Activated naive CD8-positive, alpha-beta T cell treated with anti-CD3 and anti-CD28 coated beads, Interleukin-2, amount 50 U/mL, for 16 hours (primary cell): ENCODE results near the gene HIC1.

ENCODE experiments used
- DNase-seq: peaks from one replicate; pipeline ENCODE4 v3.0.0-alpha.2; 2020; ENCODE audit warnings: low read depth, low spot score

HIC1 gene

DNA sequence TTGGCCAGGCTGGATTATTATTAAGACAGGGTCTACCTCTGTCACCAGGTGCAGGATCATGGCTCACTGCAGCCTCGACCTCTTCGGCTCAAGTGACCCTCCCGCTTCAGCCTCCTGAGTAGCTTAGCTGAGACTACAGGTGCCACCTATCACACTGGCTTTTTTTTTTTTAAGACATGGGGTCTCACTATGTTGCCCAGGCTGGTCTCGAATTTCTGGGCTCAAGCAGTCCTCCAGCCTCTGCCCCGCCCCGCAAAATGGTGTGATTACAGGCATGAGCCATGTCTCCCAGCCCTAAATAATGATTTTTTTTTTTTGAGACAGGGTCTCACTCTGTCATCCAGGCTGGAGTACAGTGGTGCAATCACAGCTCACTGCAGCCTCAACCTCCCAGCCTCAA, 7.3 kb upstream of the HIC1 start:
- DNase-seq, result no peak

DNA sequence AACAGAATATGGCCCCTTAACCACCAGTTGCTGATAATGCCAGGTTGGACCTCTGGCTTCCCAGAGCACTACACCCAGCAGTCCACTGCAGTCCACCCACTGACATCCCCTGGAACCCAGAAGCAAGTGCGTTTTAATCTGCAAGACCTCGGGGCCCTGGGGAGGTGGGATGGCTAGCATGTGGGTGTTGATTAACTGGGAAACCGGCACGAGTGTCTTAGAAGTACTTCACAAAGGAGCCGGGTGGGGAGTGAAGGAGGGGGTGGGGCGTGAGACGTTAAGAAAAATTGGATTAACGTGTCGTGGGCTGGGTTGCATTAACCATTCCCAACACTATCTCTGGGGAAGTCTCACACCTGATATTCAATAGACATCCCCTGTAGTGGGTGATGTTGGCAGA, 6.1 kb upstream of the HIC1 start:
- no peak for DNase-seq

DNA sequence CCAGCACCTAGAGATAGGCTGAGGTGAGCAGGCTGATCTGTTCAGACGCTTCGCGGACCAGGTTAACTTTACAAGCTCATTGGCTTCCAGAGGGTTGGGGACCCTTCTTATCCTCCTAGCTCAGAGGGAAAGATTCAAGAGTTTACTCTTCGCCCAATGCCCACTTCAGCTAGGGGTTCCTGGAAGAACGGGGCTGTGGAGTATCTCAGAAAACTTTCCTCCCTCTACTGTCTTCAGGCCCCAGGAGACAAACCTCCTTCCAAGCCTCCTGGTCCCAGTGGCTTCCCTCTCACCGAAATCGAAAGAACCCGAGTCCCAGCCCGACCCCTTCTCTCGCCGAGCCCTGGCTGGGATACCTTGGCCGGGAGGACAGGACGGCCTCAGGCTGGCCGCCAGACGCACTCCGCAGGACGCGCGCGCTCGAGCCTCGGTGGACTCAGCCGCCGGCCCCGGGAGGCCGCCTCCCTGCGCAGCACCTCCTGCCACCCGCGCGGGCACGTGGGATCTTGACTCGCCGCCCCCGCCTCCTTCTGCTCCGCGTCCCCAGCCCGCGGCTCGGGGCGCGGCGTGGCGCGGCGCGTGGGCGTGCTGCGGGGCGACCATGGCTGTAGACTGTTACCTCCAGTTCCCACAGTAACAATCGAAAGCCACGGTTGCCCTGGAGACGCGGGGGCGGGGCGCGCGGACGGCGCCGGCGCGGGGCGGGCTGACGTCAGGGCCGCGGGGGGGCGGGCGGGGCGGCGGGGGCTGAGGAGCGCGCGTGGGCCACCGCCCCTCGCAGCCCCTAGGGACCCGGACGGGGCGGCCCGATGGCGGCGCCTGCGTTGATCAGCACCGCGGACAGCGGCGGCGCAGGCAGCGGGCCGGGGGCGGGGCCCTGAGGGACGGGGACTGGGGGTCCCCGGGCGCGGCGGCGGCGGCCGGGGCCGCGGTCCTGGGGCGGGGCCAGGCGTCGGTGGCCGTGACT, 5.3 kb upstream of the HIC1 start:
- peak; percentile 72 for DNase-seq

DNA sequence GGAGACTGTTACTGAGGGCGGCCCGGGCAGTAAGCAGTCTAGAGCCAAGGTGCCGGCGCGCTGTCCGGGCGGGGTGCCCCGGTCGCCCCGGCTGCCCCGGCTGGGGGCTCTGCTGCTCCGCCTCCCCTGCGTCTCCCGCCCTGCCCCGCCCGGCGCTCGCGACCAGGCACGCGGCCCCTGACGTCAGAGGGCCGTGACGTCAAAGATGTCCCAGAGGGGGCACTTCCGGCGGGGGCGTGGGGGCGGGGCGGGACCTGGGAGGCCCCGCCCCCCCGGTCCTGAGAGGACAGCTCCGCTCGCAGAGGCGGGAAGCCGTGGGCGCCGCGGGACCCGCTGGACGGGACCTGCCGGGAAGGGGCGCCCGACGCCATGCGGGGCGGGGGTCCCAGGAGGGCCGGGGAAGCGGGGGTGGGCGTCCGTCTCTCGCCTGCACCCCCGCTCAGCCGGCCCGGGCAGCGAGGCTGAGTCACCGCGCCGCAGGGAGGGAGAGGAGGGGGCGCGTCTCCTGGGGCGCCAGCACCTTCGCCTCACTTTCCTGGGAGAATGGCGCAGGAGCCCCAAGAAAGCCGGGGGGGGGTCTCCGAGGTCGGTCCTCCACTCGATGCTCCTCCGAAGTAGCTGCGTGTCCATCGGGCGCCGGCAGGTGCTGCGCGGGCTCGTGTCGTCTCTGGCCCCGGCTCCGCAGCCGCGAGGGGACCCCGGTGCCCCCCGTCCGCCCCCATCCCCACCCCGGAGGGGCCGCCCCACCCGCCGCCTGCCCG, 4.4 kb upstream of the HIC1 start:
- no peak for DNase-seq

DNA sequence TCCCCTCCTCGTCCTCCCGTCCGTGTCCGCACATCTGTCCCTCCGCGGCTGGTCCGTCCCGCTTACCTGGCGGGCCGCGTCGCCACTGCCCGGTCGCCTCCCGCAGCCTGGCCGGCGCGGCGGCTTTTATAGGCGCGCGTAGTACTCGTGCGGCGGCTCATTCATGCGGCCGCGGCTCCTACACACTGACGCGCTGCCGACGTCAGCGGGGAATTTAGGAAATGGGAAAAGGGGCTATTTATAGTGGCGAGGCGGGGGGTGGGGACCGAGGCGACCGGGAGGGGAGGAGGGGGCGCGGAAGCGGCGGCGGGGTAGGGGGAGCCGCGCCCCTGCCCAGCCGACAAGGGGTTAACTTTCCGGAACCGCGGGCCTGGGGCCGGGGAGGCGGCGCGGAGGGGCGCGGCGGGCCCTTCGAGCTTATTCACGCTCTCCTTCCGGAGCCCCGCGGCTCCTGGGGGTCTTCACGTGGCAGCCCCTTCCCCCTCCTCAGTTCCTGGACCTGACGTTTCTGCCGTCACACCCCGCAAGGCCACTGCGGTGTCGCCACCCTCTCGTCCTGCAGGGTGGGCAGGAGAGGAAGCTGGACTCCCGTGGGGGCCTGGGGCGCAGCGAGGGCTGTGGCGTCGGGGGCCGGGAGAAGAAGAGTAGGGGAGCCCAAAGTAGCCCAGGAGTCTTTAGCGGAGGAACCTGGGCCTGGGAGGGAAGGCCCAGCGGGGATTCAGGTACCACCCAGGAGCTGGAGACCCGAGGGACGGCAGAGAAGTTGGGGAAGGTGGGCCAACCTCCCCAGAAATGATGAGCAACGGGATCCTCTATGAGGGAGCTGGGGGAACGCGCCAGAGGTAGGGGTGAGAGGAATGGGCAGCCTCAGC, 3.6 kb upstream of the HIC1 start:
- no peak for DNase-seq

DNA sequence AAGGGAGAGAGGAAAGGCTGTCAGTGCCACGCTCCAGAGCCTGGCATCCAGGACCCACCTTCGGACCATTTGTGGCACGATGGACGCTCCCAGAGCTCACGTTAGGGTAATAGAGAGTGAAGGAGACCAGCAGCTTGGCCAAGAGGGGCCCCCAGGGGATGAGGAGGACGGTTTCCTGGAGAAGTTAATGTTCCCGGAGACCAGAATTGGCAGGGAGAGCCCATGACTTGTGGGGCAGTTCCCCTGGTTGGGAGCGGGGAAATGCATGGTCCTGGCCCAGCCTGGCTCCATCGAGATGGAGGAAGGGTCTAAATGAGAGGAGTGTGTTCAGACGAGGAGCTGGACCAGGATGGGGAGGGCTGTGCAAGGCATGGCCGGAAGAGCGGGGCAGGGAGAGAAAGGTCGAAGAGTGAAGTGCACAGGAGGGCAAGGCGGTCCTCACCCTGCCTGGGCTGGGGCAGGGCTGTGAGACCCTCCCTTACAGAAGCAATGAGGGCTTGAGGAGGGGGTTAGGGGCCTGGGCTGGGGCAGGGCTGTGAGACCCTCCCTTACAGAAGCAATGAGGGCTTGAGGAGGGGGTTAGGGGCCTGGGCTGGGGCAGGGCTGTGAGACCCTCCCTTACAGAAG, 2.9 kb upstream of the HIC1 start:
- no peak for DNase-seq

DNA sequence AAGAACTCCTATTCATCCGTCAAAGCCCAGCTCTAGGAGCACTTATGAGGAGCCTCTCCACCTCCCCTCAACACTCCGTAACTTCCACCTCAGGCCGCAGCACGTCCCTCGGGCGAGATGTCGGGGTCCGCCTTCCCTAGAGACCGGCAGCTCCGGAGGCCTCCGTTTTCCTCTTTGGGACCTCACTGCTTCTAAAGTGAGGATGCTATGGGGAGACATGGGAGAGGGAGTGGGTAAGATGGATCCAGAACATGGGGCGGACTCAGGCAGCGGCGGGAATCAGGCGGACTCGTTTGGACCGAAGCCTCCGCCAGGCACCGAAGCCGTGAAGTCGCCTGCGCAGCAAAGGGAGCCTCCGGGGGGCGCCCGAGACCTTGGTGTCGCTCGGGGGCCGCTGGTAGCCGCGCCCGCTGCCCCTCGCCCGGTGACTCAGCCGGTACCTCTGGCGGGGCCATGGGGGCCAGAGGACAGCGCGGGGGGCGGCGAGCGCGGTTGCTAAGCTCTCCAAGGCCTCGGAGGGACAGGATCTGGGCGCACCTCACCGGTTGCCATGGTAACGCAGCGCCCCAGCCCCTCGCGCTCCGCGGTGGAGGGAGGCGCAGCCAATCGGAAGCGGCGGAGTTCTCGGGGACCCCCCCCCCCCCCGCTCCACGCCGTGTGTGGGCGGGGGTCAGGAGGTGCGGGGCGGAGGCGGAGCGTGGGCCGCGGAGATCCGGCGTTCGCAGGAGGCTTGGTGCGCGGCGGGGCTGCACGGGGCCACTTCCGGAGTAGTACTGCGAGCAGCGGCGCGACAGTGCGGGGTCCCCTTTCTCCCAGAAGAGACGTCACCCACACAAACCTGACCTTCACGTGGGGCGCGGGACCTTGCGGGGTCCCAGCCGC, 1.3 kb upstream of the HIC1 start:
- peak; percentile 49 for DNase-seq

DNA sequence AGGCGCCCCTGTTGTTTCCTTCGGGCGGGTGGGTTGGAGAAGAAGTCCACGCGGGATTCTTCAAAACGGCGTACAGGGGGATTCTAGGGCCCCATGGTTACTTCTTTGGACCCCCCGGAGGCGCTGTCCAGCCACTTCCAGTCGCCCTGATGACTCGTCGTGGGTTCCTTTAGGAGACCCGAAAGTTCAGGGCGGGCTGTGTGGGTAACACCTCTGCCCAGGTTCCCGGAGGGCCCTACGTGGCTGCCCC, 716 bp upstream of the HIC1 start:
- no peak for DNase-seq

DNA sequence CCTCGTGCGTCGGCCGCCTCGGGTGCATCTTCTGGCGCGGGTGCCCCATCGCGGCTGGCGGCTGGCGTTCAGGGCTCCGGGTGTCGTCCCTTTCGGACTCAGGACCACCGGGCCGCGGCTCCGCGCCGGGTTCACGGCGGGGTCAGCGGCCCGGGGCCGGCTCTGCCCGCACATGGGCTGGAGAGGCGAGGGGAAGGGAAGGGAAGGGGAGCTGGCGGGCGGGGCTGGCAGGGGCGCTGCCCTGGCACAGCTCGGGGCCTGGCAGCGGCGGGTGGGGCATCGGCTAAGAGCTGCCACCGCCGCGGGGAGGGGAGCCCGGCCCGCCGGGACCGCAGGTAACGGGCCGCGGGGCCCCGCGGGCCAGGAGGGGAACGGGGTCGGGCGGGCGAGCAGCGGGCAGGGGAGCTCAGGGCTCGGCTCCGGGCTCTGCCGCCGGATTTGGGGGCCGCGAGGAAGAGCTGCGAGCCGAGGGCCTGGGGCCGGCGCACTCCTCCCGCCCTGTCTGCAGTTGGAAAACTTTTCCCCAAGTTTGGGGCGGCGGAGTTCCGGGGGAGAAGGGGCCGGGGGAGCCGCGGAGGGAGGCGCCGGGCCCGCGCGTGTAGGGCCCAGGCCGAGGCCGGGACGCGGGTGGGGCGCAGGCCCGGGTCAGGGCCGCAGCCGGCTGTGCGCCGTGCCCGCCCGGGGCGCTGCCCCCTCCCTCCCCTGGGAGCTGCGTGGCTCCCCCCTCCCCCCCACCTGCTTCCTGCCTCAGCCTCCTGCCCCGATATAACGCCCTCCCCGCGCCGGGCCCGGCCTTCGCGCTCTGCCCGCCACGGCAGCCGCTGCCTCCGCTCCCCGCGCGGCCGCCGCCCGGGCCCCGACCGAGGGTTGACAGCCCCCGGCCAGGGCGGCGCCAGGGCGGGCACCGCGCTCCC, 646 bp downstream of the HIC1 start:
- DNase-seq, result no peak

DNA sequence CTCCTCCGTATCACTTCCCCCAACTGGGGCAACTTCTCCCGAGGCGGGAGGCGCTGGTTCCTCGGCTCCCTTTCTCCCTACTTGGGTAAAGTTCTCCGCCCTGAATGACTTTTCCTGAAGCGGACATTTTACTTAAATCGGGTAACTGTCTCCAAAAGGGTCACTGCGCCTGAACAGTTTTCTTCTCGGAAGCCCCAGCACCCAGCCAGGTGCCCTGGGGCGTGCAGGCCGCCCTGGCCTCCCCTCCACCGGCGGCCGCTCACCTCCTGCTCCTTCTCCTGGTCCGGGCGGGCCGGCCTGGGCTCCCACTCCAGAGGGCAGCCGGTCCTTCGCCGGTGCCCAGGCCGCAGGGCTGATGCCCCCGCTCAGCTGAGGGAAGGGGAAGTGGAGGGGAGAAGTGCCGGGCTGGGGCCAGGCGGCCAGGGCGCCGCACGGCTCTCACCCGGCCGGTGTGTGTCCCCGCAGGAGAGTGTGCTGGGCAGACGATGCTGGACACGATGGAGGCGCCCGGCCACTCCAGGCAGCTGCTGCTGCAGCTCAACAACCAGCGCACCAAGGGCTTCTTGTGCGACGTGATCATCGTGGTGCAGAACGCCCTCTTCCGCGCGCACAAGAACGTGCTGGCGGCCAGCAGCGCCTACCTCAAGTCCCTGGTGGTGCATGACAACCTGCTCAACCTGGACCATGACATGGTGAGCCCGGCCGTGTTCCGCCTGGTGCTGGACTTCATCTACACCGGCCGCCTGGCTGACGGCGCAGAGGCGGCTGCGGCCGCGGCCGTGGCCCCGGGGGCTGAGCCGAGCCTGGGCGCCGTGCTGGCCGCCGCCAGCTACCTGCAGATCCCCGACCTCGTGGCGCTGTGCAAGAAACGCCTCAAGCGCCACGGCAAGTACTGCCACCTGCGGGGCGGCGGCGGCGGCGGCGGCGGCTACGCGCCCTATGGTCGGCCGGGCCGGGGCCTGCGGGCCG, 1.6 kb downstream of the HIC1 start:
- no peak for DNase-seq

DNA sequence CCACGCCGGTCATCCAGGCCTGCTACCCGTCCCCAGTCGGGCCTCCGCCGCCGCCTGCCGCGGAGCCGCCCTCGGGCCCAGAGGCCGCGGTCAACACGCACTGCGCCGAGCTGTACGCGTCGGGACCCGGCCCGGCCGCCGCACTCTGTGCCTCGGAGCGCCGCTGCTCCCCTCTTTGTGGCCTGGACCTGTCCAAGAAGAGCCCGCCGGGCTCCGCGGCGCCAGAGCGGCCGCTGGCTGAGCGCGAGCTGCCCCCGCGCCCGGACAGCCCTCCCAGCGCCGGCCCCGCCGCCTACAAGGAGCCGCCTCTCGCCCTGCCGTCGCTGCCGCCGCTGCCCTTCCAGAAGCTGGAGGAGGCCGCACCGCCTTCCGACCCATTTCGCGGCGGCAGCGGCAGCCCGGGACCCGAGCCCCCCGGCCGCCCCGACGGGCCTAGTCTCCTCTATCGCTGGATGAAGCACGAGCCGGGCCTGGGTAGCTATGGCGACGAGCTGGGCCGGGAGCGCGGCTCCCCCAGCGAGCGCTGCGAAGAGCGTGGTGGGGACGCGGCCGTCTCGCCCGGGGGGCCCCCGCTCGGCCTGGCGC, 2.4 kb downstream of the HIC1 start:
- no peak for DNase-seq

DNA sequence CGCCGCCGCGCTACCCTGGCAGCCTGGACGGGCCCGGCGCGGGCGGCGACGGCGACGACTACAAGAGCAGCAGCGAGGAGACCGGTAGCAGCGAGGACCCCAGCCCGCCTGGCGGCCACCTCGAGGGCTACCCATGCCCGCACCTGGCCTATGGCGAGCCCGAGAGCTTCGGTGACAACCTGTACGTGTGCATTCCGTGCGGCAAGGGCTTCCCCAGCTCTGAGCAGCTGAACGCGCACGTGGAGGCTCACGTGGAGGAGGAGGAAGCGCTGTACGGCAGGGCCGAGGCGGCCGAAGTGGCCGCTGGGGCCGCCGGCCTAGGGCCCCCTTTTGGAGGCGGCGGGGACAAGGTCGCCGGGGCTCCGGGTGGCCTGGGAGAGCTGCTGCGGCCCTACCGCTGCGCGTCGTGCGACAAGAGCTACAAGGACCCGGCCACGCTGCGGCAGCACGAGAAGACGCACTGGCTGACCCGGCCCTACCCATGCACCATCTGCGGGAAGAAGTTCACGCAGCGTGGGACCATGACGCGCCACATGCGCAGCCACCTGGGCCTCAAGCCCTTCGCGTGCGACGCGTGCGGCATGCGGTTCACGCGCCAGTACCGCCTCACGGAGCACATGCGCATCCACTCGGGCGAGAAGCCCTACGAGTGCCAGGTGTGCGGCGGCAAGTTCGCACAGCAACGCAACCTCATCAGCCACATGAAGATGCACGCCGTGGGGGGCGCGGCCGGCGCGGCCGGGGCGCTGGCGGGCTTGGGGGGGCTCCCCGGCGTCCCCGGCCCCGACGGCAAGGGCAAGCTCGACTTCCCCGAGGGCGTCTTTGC, 3.1 kb downstream of the HIC1 start:
- DNase-seq, result no peak

DNA sequence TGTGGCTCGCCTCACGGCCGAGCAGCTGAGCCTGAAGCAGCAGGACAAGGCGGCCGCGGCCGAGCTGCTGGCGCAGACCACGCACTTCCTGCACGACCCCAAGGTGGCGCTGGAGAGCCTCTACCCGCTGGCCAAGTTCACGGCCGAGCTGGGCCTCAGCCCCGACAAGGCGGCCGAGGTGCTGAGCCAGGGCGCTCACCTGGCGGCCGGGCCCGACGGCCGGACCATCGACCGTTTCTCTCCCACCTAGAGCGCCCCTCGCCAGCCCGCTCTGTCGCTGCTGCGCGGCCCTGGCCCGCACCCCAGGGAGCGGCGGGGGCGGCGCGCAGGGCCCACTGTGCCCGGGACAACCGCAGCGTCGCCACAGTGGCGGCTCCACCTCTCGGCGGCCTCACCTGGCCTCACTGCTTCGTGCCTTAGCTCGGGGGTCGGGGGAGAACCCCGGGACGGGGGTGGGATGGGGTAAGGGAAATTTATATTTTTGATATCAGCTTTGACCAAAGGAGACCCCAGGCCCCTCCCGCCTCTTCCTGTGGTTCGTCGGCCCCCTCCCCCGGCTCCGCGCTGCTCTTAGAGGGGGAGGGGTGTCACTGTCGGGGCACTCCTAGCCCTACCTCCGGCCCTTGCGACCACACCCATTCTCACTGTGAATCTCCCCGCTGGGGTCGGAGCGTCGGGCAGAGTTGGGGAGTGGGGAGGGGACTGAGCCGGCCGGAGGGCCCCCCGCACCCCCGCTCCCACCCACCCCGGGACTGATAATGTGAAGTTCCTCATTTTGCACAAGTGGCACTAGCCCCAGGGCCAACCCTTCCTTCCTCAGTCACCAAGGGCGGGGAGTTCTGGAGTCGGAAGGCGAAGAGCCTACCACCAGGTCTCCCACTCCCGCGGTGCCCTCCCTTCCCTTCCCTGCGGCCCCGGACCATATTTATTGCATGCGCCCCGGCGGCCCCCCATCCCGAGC, 4.0 kb downstream of the HIC1 start:
- no peak for DNase-seq

DNA sequence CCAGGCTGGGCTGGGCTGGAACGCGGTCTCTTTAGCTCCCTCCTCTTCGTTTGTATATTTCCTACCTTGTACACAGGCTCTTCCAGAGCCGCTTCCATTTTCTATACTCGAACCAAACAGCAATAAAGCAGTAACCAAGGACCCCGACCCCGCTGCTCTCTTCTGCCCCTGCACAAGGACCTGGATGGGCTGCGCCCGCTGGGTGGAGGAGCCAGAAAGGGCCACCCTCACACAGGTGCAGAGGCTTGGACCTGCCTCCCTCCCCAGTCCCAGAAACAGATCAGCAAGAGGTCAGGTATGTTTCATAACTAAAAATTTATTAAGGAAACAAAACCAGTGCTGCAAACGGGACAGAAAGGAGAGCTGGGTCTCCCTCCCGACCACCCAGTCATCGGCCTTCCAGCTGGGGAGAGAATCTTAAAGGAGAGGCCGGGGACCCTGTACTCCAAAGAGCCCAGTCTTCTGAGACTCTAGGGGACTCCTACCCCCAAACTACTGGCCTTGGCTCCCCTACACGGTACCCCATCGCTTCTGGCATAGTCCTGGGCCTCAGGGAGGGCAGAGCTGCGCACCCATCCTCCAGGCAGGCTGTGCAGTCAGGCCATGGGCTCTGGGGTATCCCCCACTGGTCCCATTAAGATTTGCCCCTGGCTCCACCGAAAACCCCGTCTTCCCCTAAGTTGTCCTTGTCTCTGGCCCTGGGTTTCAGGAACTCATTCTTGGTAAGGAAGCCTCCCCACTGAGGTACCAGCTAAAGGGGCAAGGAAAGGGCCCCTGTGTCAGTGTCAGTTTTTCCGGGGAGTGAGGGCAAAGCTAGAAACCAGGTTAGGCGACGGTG, 4.9 kb downstream of the HIC1 start:
- no peak for DNase-seq

DNA sequence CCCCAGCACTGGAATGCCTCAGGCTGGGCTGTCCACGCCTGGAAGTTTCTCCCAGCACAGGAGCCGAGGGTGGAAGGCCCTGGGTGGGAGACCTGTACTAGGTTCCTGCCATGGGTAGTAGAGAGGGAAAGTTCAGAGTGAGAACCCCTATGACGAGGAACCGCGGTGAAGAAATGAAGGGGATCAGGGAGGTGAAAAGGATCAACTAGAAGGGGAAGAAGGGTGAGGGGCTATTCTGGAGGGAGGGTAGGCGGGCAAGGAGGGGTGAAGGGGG, 5.4 kb downstream of the HIC1 start:
- DNase-seq, result no peak
